Hepatocyte (in vitro differentiated cells): ENCODE measurements around the gene TBL1X.

Experiments used
- EZH2 ChIP-seq: fragments of 200-600 bp; sonication (generic); IDR thresholded peaks from 2 replicates; pipeline ENCODE4 v1.6.1; 2016; ENCODE audit warnings: antibody characterized with exemption, mild to moderate bottlenecking, borderline replicate concordance
- EZH2phosphoT487 ChIP-seq: fragments of 200-600 bp; sonication (generic); IDR thresholded peaks from one replicate; pipeline ENCODE4 v1.6.1; 2018; ENCODE audit warnings: antibody characterized with exemption, mild to moderate bottlenecking, low read depth, moderate library complexity; ENCODE audit not compliant: unreplicated experiment, severe bottlenecking
- TF ChIP-seq, protein P1 (sequence below): fragments of 200-600 bp; sonication (generic); IDR thresholded peaks from 2 replicates; pipeline ENCODE4 v1.5.1; 2016; ENCODE audit warnings: antibody characterized with exemption, mild to moderate bottlenecking; ENCODE audit not compliant: poor library complexity

DNA sequence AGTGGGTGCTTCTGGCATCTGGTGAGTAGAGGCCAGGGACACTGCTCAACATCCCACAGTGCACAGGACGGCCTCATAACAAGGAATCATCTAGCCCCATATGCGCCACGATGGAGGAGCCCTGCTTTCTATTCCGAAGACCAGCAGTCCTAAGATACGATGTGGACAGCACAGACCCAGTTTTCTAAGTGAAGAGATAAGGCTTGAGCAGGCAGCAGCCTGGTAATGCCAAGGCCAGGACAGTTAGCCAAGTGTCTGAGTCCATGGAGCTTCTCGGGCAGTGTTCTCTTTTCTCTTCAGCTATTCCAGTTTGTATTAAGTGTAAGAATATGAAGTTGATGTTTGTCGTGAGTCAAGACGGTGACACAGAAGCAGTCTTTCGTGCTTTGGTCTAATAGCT, 112.7 kb downstream of the TBL1X start:
- TF ChIP-seq, protein P1, sequence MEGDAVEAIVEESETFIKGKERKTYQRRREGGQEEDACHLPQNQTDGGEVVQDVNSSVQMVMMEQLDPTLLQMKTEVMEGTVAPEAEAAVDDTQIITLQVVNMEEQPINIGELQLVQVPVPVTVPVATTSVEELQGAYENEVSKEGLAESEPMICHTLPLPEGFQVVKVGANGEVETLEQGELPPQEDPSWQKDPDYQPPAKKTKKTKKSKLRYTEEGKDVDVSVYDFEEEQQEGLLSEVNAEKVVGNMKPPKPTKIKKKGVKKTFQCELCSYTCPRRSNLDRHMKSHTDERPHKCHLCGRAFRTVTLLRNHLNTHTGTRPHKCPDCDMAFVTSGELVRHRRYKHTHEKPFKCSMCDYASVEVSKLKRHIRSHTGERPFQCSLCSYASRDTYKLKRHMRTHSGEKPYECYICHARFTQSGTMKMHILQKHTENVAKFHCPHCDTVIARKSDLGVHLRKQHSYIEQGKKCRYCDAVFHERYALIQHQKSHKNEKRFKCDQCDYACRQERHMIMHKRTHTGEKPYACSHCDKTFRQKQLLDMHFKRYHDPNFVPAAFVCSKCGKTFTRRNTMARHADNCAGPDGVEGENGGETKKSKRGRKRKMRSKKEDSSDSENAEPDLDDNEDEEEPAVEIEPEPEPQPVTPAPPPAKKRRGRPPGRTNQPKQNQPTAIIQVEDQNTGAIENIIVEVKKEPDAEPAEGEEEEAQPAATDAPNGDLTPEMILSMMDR, result no peak
- TF ChIP-seq EZH2 (no peak), EZH2phosphoT487 (no peak)
